ENCODE measurements around the gene ASCC1. TPM values are rescaled to one million over a fixed set of nuclear protein-coding genes. Genes with fewer than 3 reads are reported as not detected.

ASCC1 gene
- total RNA-seq, 3 donors from 2014 or later (not counting 1 experiment from before 2014, with no cell fraction given): 26.0 to 35.2 (median 29.3) TPM

DNA sequence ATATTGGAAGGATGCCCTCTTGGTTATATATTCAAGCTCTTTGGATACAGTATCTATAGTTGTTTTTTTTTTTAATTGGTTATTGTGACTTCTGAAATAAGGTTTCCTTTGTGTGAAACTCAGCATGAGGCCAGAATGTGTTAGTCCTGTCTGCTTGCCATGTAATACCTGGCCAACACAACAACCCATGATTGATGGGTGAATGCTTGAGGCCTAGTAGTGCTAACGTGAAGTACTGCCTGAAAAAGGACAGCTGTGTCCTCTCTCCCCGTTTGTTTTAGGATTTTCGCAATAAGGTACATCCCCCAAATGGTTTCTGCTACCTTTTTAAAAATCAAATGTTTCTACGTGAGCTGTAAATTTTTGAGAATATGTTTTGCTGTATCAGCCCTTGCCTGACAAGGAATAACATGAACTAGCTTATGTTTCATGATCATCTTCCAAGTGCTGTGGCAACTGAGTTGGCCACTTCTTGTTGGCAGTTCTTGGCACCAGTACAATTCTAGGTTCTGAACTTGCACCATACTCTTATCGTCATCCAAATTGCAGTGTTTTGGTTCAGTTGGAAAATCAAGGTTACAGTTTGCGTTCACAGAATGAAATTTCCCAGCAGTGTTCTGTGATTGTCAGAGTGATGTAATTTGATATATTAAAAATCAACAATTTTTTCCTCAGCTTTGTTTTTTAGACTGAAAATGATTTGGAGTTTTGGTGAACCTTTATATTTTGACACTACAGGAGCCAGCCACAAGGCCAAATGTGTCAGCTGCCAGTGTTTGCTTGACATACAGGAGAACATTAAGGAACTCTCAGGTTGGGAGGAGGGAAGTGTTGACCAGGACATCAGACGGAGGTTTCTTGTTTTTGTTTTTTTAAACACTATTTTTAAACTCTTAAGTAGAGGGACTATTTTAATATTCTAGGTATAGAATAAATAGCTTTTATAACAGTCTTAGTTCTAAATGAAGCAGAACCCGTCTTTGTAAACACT lies 13.5 kb upstream of the ASCC1 start:
- Mint-ChIP-seq H3K36me3 (peaks cover 14% of the 10 kb centered on the region), H3K27ac (peak overlapping the region; percentile 5 to 78)

GRCh38 chr10:72228318-72228751 lies 12.3 kb upstream of the ASCC1 start:
- H3K4me1 Mint-ChIP-seq: peaks cover 14 to 30% of the 10 kb centered on the region in 2 donors

More for the DNA sequence above, 13.5 kb upstream of the ASCC1 start:
- Histone ChIP-seq H3K4me1 (ENCODE audit: control insufficient read depth, insufficient read depth, low read length) (peaks cover 4% of the 10 kb centered on the region), H3K27me3 (ENCODE audit: control insufficient read depth, insufficient read depth, low read length) (no peaks in the 10 kb centered on the region), H3K9me3 (ENCODE audit: control insufficient read depth, insufficient read depth, low read length) (no peaks in the 10 kb centered on the region), H3K27ac (ENCODE audit: low read length) (no peak overlapping the region), H3K4me3 (ENCODE audit: low read length) (no peak overlapping the region), H3K36me3 (ENCODE audit: control insufficient read depth, insufficient read depth, low read length) (peaks cover 56% of the 10 kb centered on the region)
- intact Hi-C loops (cut with micrococcal nuclease): no loop called here
- H3K9me3 Mint-ChIP-seq: no peaks in the 10 kb centered on the region
- DNase-seq: no peak
- no peaks in the 10 kb centered on the region for H3K27me3 Mint-ChIP-seq (ENCODE audit: low read depth in 2 of 2)
- no peak for ATAC-seq
- WGBS (ENCODE audit: insufficient coverage): 90% methylated on average over 7 of the region's 8 CpGs
- no peak for TF ChIP-seq CTCF (IDR thresholded peaks at IDR 0.05)
- no peak overlapping the region for H3K4me3 Mint-ChIP-seq
- H3K4me1 Mint-ChIP-seq: peaks cover 14 to 23% of the 10 kb centered on the region in 2 donors

DNA sequence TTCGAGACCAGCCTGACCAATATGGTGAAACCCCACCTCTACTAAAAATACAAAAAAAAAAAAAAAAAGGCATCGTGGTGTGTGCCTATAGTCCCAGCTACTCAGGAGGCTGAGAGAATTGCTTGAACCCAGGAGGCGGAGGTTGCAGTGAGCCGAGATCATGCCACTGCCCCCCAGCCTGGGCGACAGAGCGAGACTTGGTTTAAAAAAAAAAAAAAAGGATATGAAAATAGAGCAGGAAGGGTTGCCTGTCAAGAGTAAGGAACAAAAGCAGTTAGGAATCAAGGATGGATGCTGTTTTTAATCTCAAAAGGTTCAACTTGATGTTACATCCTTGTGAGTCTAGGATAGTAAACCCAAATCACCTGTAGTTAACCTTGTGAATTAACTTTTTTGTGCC lies 11.8 kb upstream of the ASCC1 start:
- H3K27me3 Mint-ChIP-seq (ENCODE audit: low read depth in 2 of 2): no peaks in the 10 kb centered on the region
- H3K27me3 ChIP-seq (ENCODE audit: control insufficient read depth, insufficient read depth, low read length): no peaks in the 10 kb centered on the region
- peaks cover 45% of the 10 kb centered on the region for H3K36me3 ChIP-seq (ENCODE audit: control insufficient read depth, insufficient read depth, low read length)
- peaks cover 8% of the 10 kb centered on the region for H3K4me1 ChIP-seq (ENCODE audit: control insufficient read depth, insufficient read depth, low read length)
- H3K36me3 Mint-ChIP-seq: peaks cover 14% of the 10 kb centered on the region
- no peak for ATAC-seq
- H3K27ac Mint-ChIP-seq: peak overlapping the region in 1 of 2 donors; percentile 5
- no peak overlapping the region for H3K4me3 ChIP-seq (ENCODE audit: low read length)
- H3K4me1 Mint-ChIP-seq: peaks cover 14 to 32% of the 10 kb centered on the region in 2 donors
- no peak for TF ChIP-seq CTCF (IDR thresholded peaks at IDR 0.05)
- no peak overlapping the region for H3K27ac ChIP-seq (ENCODE audit: low read length)
- H3K9me3 Mint-ChIP-seq: no peaks in the 10 kb centered on the region
- WGBS (ENCODE audit: insufficient coverage): 74% methylated on average over 5 of the region's 6 CpGs
- H3K4me3 Mint-ChIP-seq: no peak overlapping the region
- no peak for DNase-seq
- H3K9me3 ChIP-seq (ENCODE audit: control insufficient read depth, insufficient read depth, low read length): no peaks in the 10 kb centered on the region
- intact Hi-C loops (cut with micrococcal nuclease): no loop called here

More at GRCh38 chr10:72228318-72228751, 12.3 kb upstream of the ASCC1 start:
- Mint-ChIP-seq H3K9me3 (no peaks in the 10 kb centered on the region), H3K36me3 (peaks cover 14% of the 10 kb centered on the region), H3K27ac (peak overlapping the region; percentile 5 to 78), H3K27me3 (ENCODE audit: low read depth in 2 of 2) (no peaks in the 10 kb centered on the region), H3K4me3 (no peak overlapping the region)
- Histone ChIP-seq H3K9me3 (ENCODE audit: control insufficient read depth, insufficient read depth, low read length) (no peaks in the 10 kb centered on the region), H3K36me3 (ENCODE audit: control insufficient read depth, insufficient read depth, low read length) (peaks cover 50% of the 10 kb centered on the region), H3K27me3 (ENCODE audit: control insufficient read depth, insufficient read depth, low read length) (no peaks in the 10 kb centered on the region), H3K4me3 (ENCODE audit: low read length) (no peak overlapping the region), H3K27ac (ENCODE audit: low read length) (no peak overlapping the region), H3K4me1 (ENCODE audit: control insufficient read depth, insufficient read depth, low read length) (peaks cover 4% of the 10 kb centered on the region)
- WGBS (ENCODE audit: insufficient coverage): 84% methylated on average over 2 of the region's 2 CpGs
- no peak for DNase-seq
- TF ChIP-seq CTCF (IDR thresholded peaks at IDR 0.05): no peak
- no peak for ATAC-seq
- intact Hi-C loops (cut with micrococcal nuclease): no loop called here

Measured in natural killer cell (primary cell).